KMS-11 (cell line): ENCODE measurements around the gene TRAF6.
A peak's percentile ranks its signal among the peaks of the same experiment; 100 is the strongest.
"Not testable (repeated sequence)": the region's sequence is repeated elsewhere in the genome, so short reads cannot be mapped to it uniquely, and the experiment has no call there.

Experiments used
- H2AFZ ChIP-seq: fragments of 200-600 bp; sonication (generic); 2 replicates; pipeline ENCODE4 v1.6.1; 2016; ENCODE audit warnings: antibody characterized with exemption, mixed run types, low read depth
- H3K27ac ChIP-seq: fragments of 200-600 bp; sonication (generic); 2 replicates; pipeline ENCODE4 v1.6.1; 2016; ENCODE audit warnings: mild to moderate bottlenecking, mixed run types
- H3K27me3 ChIP-seq: fragments of 200-600 bp; sonication (generic); 2 replicates; pipeline ENCODE4 v1.6.1; 2017; ENCODE audit warnings: mild to moderate bottlenecking, low read depth, mixed run types, moderate library complexity; ENCODE audit not compliant: insufficient read depth
- H3K36me3 ChIP-seq: fragments of 200-600 bp; sonication (generic); 2 replicates; pipeline ENCODE4 v1.6.1; 2017; ENCODE audit warnings: mild to moderate bottlenecking, mixed run types; ENCODE audit not compliant: insufficient read depth
- H3K4me1 ChIP-seq: fragments of 200-600 bp; sonication (generic); 2 replicates; pipeline ENCODE4 v1.6.1; 2016; ENCODE audit warnings: mild to moderate bottlenecking, low read depth, mixed run types; ENCODE audit not compliant: poor library complexity, severe bottlenecking
- H3K4me2 ChIP-seq: fragments of 200-600 bp; sonication (generic); 2 replicates; pipeline ENCODE4 v1.7.0; 2016; ENCODE audit warnings: mild to moderate bottlenecking, mixed run types
- H3K4me3 ChIP-seq: fragments of 200-600 bp; sonication (generic); IDR thresholded peaks from 2 replicates; pipeline ENCODE4 v1.6.1; 2017; ENCODE audit warnings: low read depth, low read length, mixed read lengths; ENCODE audit not compliant: insufficient read depth
- H3K79me2 ChIP-seq: fragments of 200-600 bp; sonication (generic); 2 replicates; pipeline ENCODE4 v1.6.1; 2016; ENCODE audit warnings: low read depth, mixed run types; ENCODE audit not compliant: insufficient read depth
- H3K9ac ChIP-seq: fragments of 200-600 bp; sonication (generic); 2 replicates; pipeline ENCODE4 v1.6.1; 2016; ENCODE audit warnings: mild to moderate bottlenecking, mixed run types
- H4K20me1 ChIP-seq: fragments of 200-600 bp; sonication (generic); 2 replicates; pipeline ENCODE4 v1.6.1; 2016; ENCODE audit warnings: mild to moderate bottlenecking, mixed run types; ENCODE audit not compliant: insufficient read depth
- TF ChIP-seq, protein P1 (sequence below): fragments of 200-600 bp; sonication (generic); conservative IDR thresholded peaks from 2 replicates; pipeline ENCODE4 v1.6.1; 2017; ENCODE audit warnings: low read depth, mild to moderate bottlenecking, antibody characterized with exemption, low read length, moderate library complexity, mixed read lengths

Gene TRAF6

DNA sequence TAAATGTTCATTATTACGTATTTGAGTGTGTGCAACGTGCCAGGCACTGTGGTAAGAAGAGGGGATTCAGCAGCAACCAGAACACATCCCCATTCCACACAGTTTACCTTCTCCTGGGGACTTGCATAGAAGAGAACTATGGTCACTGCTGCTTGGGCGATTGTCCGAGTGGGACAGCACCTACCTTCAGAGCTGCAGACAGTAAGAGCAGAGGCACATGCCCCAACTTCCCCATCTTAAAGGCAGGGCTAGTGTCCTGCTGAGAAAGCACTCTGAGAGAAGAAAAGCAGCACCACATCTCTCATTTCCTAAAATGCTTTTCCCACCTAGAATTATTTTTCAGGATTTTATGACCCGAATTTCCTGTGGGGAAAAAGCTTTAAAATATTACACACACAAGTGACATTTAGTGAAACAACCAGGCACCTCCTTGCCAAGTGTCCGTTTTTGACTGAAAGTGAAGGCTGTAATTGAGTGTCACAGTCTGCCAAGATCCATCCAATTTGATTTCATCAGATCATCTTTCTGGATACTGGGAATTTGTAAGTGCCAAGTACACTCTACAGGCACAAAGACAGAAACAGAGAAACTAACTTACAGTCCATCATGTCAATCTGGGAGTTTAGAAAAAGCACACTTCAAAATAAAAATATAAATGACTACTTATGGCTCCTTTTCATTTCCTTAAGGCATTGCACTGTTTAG is 24.6 kb downstream of the TRAF6 start:
- Histone ChIP-seq H3K9ac (no peak overlapping the region), H3K27me3 (no peaks in the 10 kb centered on the region), H3K4me3 (no peak overlapping the region), H3K4me2 (no peak overlapping the region), H3K27ac (no peak overlapping the region), H4K20me1 (no peaks in the 10 kb centered on the region), H2AFZ (no peak overlapping the region), H3K4me1 (no peaks in the 10 kb centered on the region), H3K36me3 (no peaks in the 10 kb centered on the region), H3K79me2 (no peaks in the 10 kb centered on the region)
- TF ChIP-seq, protein P1, sequence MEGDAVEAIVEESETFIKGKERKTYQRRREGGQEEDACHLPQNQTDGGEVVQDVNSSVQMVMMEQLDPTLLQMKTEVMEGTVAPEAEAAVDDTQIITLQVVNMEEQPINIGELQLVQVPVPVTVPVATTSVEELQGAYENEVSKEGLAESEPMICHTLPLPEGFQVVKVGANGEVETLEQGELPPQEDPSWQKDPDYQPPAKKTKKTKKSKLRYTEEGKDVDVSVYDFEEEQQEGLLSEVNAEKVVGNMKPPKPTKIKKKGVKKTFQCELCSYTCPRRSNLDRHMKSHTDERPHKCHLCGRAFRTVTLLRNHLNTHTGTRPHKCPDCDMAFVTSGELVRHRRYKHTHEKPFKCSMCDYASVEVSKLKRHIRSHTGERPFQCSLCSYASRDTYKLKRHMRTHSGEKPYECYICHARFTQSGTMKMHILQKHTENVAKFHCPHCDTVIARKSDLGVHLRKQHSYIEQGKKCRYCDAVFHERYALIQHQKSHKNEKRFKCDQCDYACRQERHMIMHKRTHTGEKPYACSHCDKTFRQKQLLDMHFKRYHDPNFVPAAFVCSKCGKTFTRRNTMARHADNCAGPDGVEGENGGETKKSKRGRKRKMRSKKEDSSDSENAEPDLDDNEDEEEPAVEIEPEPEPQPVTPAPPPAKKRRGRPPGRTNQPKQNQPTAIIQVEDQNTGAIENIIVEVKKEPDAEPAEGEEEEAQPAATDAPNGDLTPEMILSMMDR: no peak

DNA sequence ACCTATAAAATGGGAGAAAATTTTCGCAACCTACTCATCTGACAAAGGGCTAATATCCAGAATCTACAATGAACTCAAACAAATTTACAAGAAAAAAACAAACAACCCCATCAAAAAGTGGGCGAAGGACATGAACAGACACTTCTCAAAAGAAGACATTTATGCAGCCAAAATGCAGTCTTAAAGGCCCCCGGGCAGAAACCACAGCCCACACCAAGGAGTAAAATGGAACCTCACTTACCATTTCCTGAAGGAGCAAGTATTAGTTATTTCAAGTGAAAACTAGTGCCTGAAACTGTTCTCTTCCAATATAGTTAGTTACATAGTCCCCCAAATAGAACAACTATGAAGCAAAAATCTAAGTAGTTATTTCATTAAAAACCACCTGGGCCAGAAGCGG is 27.0 kb downstream of the TRAF6 start:
- H3K4me1 ChIP-seq, H3K4me2 ChIP-seq, H2AFZ ChIP-seq, H3K27ac ChIP-seq, H4K20me1 ChIP-seq, H3K79me2 ChIP-seq, H3K9ac ChIP-seq, H3K4me3 ChIP-seq, H3K27me3 ChIP-seq, H3K36me3 ChIP-seq: not testable (repeated sequence)

DNA sequence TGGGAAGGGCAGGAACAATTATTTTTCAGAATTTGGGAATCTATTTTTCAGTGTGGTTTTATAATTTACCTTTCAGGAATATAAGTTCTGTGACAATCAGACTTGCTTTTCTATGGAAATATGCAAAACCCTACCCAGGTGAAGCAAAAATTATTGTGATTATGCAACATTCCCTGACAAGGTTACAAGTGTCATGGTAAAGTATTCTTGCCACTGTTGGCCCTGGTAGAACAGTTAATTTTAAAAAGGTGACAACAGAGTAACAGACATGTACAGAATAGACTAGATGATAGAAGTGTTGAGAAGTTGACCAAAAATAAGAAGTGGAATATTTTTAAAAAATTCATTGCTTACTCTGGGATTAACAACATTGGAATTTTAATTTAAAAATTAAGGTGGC is 29.2 kb downstream of the TRAF6 start:
- no peaks in the 10 kb centered on the region for H3K27me3 ChIP-seq
- H3K4me3 ChIP-seq: no peak overlapping the region
- H3K9ac ChIP-seq: no peak overlapping the region
- TF ChIP-seq, protein P1: no peak
- H4K20me1 ChIP-seq: no peaks in the 10 kb centered on the region
- H3K36me3 ChIP-seq: no peaks in the 10 kb centered on the region
- H3K4me1 ChIP-seq: peaks cover 6% of the 10 kb centered on the region
- no peak overlapping the region for H2AFZ ChIP-seq
- H3K4me2 ChIP-seq: no peak overlapping the region
- H3K79me2 ChIP-seq: no peaks in the 10 kb centered on the region
- no peak overlapping the region for H3K27ac ChIP-seq

DNA sequence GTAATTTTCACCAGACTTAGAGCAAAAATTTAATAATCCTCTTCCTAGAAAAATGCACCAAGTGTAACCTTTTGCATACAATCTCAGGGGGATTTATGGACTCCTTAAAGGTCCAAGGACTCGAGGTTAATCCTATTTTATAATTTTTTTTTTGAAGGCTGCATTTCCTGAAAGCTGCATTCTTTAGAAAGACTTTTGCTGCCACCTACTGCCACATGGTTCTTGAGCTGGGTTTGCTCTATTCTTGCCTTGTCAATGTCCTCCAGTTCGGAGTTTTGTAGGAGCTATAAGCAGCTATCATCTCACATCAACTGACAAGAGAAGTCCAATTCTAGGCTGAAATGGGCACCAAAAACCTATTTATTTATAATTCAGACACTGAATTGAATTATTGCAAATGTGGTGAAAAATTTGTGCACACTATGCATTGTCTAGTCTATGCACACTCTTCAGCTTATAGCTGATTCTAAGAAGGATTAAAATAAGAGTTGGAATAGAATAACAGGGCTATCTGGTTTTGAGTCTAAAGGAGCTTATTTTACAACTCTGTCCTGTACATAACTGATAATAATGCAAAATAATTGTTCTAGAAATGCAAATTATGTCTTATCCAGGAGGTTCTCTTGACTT is 31.3 kb downstream of the TRAF6 start:
- Histone ChIP-seq H4K20me1 (no peaks in the 10 kb centered on the region), H3K79me2 (no peaks in the 10 kb centered on the region), H3K4me2 (no peak overlapping the region), H3K36me3 (no peaks in the 10 kb centered on the region), H3K4me3 (no peak overlapping the region), H3K27ac (no peak overlapping the region), H2AFZ (no peak overlapping the region), H3K4me1 (peaks cover 6% of the 10 kb centered on the region), H3K27me3 (no peaks in the 10 kb centered on the region), H3K9ac (no peak overlapping the region)
- TF ChIP-seq, protein P1: peak; percentile 60

DNA sequence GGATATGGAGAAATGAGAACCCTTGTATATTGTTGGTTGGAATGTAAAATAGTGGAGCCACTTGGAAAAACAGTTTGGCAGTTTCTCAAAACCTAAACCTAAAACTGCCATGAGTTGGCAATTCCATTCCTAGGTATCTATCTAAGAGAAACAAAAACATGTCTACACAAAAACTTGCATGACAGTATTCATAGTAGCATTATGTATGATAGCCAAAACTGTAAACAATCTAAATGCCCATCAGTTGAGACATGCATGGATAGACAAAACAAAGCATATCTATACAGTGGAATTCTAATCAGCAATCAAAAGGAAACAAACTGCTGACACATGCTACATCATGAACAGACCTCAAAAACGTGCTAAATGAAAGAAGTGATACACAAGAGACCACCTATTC is 34.9 kb downstream of the TRAF6 start:
- Histone ChIP-seq H3K4me2 (no peak overlapping the region), H3K9ac (no peak overlapping the region), H2AFZ (no peak overlapping the region), H3K4me1 (peaks cover 6% of the 10 kb centered on the region), H3K79me2 (no peaks in the 10 kb centered on the region), H3K36me3 (no peaks in the 10 kb centered on the region), H3K27me3 (no peaks in the 10 kb centered on the region), H4K20me1 (no peaks in the 10 kb centered on the region), H3K4me3 (no peak overlapping the region), H3K27ac (no peak overlapping the region)
- TF ChIP-seq, protein P1: no peak
